GDM1 (cell line): ENCODE results near the gene UBAP1L.
"Not testable (repeated sequence)": the region's sequence is repeated elsewhere in the genome, so short reads cannot be mapped to it uniquely, and the experiment has no call there.

Experiments
- DNase-seq: peaks from one replicate; lab custom pipeline; 2025; lab: John Stamatoyannopoulos, UW

Gene UBAP1L

GRCh38 chr15:65099801-65100200 lies 15.2 kb downstream of the UBAP1L start:
- DNase-seq: not testable (repeated sequence)

GRCh38 chr15:65099336-65099735 lies 15.7 kb downstream of the UBAP1L start:
- DNase-seq: no peak

GRCh38 chr15:65097651-65098263 lies 17.2 kb downstream of the UBAP1L start:
- no peak for DNase-seq

GRCh38 chr15:65096481-65097385 lies 18.3 kb downstream of the UBAP1L start:
- no peak for DNase-seq

- DNase-seq: no peak
Observed at GRCh38 chr15:65095747-65096104, 19.3 kb downstream of the UBAP1L start.

- no peak for DNase-seq
Observed at GRCh38 chr15:65095011-65095746, 19.8 kb downstream of the UBAP1L start.

GRCh38 chr15:65094294-65094995 lies 20.6 kb downstream of the UBAP1L start:
- DNase-seq: no peak

GRCh38 chr15:65093793-65094170 lies 21.2 kb downstream of the UBAP1L start:
- DNase-seq: not testable (repeated sequence)

- DNase-seq: no peak
Observed at GRCh38 chr15:65092911-65093792, 21.8 kb downstream of the UBAP1L start.

- no peak for DNase-seq
Observed at GRCh38 chr15:65091946-65092770, 22.8 kb downstream of the UBAP1L start.

GRCh38 chr15:65089206-65089824 lies 25.7 kb downstream of the UBAP1L start:
- no peak for DNase-seq

- DNase-seq: no peak
Observed at GRCh38 chr15:65088643-65089021, 26.4 kb downstream of the UBAP1L start.

- DNase-seq: no peak
Observed at GRCh38 chr15:65087873-65088642, 26.9 kb downstream of the UBAP1L start.

GRCh38 chr15:65087411-65087810 lies 27.6 kb downstream of the UBAP1L start:
- no peak for DNase-seq

GRCh38 chr15:65086680-65087111 lies 28.3 kb downstream of the UBAP1L start:
- DNase-seq: no peak

GRCh38 chr15:65085990-65086679 lies 28.9 kb downstream of the UBAP1L start:
- DNase-seq: no peak

GRCh38 chr15:65085207-65085753 lies 29.7 kb downstream of the UBAP1L start:
- DNase-seq: no peak
